Measurements from ENCODE around the gene KLHDC8B.

DNA sequence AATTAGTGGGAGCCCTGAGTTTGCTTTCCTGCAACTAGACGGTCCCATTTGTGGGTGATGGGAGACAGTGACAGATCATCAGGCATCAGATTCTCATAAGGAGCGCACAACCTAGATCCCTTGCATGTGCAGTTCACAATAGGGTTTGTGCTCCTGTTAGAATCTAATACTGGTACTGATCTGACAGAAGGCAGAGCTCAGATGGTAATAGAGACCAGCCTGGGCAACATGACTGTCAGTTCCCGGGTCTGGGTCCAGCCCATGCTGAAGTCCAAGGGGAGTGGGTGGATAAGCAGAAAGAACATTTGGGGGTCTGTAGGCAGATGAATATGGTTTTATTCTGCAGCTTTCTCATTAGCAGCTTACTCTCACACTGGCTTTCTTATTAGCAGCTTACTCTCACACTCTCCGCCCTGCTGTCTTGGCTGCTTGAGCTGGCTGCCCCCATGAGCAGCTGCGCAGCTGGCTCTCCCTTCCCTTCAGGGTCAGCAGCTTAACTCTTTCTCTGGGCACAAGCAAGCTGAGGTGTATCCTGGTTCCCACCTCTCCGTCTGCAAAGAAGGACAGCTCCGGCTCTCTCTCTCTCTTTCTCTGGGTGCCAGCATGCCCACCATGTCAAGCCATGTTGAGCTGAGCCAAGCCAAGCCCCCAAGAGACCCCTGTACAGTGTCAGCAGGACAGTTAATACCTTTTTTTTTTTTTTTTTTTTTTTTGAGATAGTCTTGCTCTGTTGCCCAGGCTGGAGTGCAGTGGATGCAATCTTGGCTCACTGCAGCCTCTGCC lies 46.5 kb downstream of the KLHDC8B start:
- TF ChIP-seq POLR2A (IDR thresholded peaks at IDR 0.05; ENCODE audit: low read depth, low read length): no peak
- no peak for TF ChIP-seq POLR2AphosphoS5 (IDR thresholded peaks at IDR 0.05; ENCODE audit: low read depth, low read length)
- TF ChIP-seq TAF1 (IDR thresholded peaks at IDR 0.05; ENCODE audit: low read depth, low read length): no peak
- no peak for TF ChIP-seq POU2F2 (IDR thresholded peaks at IDR 0.05; ENCODE audit: low read depth, low read length)
- TF ChIP-seq SPI1 (IDR thresholded peaks at IDR 0.05; ENCODE audit: low read depth, low read length): no peak
